GM12891 (cell line): ENCODE measurements around the gene SKIC8.

ENCODE experiments used
- POLR2A ChIP-seq: IDR thresholded peaks from 2 replicates; pipeline ENCODE4 v1.6.1; 2011; ENCODE audit warnings: low read depth, low read length, control low read depth
- POLR2AphosphoS5 ChIP-seq: IDR thresholded peaks from 2 replicates; pipeline ENCODE4 v1.6.1; 2011; ENCODE audit warnings: low read depth, low read length, control low read depth

- TF ChIP-seq POLR2A, result no peak
- no peak for TF ChIP-seq POLR2AphosphoS5
Measured at GRCh38 chr15:78313383-78313782, 14.0 kb upstream of the SKIC8 start.
